ENCODE data around the gene CYBA.

The CYBA gene

DNA sequence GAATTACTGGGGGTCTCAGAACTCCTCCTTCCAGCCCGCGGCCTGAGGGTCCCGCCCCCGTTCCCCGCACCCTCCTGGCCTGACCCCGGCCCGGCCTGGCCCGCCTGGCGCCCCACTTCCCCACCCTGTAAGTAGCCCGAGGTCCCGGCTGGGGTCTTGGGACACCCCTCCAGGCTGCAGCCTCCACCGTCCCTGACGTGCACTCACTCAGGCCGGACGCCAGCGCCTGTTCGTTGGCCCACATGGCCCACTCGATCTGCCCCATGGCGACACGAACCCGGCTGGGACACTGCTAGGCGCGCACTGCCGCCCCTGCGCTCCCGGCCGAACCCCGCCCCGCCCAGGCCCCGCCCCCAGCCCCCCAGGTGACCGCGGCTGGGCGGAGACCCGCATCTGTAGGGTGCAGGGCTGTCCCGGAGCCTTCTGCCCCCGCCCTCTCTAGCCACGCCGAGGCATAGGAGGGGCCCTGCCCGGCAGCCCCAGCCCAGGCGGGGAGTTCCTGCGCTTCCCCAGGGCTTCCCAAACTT is at the start of gene CYBA:
Gene CYBA (minus strand): TSS at position 305 of the 527 bp plus-strand sequence. CDS start 40 bp downstream, at position 265.
- peak; percentile 28 for DNase-seq

DNA sequence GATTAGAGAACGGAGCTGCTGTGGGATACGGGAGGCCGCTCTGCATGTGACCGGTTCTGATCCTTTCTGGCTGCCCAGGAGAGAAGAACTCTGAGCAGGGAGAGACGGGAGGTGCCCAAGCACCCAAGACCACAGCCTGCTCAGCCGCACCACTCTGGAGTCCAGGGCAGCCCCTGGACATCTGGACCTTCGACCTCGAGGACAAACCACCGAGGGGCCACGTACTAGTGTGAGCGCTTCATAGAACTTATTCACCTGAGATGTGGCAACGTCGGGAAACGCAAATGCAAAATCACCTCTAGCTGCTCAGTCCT is 49.4 kb upstream of the CYBA start:
- no peak for DNase-seq

DNA sequence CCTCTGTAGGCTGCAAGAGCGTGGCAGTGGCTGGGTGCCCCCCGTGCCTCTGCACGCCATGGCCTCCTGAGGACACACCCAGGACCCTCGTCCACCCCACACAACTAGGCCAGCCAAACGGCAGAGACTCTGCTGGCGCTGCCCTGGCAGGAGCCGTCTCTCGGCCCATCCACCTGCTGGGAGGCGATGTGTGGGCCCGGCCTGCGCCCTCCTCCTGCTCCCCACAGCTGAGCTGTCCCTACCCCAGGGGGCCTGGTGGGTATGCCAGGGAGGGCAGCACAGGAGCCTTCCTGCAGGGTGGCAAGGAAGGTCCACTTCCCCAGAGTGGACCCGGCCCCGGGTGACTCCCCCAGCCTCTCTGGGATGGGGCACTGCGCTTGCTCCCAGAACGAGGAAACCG is 48.3 kb upstream of the CYBA start:
- DNase-seq: no peak

DNA sequence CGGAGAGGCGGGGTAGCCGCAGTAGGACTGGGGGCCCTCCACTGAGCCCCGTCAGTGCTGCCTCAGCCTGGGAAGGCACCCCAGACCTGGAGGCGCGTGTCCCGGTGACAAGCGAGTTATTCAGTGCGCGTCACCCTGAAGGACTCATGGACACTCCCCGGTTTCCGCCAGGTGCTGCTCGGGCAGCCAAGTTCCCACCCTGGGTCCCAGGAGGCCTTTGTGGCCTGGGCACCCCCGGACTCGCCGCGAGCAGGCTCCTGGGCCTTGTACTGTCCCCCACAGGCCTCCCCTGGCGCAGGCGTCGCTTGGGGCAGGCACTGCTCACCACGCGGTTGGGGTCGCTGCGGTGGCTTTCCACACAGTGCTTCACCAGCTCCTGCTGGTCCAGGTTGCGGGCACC is 47.8 kb upstream of the CYBA start:
- no peak for DNase-seq

DNA sequence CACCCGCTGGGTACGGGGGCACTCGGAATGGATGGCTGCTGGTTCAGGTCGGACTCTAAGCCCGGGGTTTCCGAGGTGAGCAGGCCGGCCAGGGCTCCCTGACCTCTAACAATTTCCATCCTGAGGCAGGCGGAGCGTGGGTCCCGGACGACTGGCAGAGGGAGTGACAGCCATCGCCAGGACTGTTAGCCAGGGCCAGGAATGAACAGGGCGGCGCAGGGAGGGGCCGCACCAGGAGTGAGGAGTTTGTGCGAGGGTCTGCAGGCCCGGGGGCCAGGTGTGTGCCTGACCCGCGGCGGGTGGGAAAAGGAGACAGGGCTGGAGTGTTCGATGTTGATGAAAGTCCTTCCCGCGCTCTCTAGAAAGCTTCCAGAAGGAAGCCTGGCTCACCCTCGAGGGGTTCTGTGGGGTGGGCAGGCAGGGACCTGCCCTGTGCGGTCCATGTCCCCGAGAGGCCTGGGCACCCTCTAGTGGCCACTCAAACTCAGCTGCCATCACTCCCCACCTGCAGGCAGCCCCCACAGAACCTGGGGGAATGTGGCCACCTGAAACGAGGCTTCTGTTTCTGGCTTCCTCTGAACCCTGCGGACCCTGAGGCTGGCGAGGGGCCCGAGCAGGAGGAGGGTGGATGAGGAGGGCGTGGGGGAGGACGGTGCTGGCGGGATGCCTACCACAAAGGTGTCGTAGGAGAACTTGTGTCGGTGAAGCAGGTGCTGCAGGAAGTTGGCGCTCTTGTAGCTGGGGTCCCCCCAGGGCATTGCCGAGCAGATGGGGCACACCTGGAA is 47.2 kb upstream of the CYBA start:
- DNase-seq: no peak

DNA sequence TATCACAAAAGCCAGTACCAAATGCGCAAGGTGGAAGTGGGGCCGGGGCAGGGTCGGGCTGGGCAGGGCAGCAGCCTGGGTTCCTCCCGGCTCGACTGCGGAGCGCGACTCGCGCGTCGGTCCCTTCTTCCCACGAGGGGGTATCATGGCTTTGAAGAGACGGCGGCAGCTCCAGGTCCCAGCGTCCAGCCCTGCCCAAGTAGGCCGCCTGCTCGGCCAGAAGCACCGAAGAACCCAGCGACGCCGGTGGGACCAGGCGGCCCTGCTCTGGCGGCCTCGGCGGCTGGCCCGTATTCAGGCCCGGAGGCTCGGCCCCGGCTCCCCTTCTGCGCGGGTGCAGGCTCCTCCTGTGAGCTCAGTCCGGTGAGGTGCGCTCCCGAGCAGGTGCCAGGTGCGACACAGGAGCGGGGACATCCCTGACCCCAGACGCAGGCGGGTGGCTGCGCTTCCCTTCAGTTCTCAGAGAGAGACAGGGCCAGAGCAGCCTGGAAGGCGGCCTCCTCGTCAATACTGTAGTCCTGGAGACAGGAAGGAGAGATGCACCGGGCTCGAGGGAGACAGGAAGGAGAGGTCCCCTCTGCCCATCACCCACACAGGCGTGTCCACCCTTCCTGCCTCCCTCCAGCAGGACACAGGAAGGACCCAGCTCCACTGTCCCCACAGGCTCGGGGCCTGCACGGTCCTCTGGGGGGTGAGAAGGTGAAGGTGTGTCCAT is 46.4 kb upstream of the CYBA start:
- no peak for DNase-seq

DNA sequence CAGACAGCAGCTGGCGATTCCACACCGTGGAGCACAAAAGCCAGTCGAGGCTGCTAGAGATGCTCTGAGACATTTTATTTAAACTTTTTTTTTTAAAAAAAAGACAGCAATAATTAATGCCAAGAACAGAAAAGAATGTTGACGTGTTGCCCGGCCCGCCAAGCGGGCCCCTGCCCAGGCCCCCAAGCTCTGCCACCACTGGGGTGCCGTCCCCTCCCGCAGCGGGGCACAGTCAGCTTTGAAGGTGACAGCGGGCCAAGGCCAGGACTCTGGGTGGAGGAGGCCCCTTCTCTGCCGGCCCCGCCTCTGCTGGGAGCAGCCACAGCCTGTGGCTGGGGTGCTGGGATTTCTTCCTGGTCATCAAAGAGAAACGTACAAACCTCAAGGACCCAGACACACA is 45.6 kb upstream of the CYBA start:
- no peak for DNase-seq

DNA sequence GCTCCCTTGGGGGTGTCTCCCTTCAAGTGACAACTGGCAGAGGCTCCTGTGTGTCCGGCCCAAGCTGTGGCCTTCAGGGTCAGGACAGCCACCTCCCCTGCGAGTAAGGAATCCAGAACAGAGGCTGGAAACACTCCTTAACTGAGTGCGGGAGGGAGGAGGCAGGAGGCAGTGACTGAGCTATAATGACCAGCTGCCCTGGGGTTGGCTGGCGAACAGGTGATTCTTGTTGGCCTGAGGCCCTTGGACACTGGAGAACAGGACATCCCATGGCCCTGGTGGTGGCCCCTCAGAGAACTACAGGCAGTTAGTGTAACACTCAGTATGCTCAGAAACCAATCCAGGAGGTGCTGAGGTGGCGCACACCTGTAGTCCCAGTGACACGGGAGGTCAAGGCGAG is 44.9 kb upstream of the CYBA start:
- DNase-seq: no peak

DNA sequence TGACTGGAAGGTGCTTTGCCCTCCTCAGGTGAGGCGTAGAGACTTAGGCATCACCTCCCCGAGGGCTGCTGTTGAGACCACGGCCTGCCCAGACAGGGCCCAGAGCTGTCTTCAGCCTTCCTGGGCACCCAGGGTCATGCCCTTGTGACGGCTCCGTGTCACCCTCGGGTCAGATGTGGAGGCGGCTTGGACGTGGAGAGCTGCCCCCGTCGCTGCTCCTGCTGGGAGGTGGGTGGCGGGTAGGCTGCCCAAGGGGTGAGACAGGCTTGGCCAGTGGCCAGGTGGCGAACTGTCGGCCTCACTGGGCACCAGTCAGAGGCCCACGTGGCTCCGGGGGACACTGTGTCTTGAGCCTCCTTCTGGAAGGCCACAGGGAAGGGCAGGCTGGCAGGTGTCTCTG is 44.4 kb upstream of the CYBA start:
- no peak for DNase-seq

DNA sequence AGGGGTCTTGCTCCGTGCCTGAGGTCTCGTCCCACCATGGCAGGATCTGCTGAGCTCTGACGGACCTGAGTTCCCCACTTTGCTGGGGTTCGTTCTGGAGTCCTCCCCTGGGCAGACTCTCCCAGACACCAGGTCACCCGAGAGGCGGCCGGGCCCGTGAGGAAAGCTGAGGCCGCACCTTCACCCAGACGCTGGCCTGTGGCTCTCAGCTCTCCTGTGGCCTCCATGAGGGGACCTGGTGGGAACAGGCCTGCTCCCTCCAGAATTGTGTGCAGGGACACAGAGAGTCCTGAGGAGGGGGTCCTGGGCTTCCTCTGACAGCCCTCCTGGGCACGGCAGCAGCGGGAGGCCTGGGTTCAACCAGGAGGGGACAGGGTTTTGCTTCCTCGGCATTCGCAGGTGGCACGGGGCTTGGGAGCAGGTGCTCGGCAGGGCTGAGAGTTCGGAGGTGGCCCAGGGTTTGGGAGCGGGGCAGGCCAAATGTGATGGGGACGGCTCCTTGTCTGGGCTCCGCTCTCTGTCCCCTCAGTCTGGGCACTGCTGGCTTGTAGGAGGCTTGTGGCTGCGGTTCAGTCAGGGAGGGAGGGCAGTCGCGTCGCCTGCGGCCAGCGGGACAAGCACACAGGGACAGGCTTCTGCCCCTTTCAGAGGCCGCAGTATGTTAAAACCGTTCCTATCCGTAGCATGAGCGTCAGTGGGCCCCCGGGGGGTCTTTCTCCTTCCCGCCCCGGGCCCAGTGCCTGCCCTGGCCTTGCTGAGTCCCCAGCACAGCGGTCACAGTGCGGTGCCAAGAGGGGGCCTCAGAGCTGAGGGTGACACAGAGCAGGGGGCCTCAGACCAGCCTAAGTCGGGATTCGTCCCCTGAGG is 43.6 kb upstream of the CYBA start:
- no peak for DNase-seq

DNA sequence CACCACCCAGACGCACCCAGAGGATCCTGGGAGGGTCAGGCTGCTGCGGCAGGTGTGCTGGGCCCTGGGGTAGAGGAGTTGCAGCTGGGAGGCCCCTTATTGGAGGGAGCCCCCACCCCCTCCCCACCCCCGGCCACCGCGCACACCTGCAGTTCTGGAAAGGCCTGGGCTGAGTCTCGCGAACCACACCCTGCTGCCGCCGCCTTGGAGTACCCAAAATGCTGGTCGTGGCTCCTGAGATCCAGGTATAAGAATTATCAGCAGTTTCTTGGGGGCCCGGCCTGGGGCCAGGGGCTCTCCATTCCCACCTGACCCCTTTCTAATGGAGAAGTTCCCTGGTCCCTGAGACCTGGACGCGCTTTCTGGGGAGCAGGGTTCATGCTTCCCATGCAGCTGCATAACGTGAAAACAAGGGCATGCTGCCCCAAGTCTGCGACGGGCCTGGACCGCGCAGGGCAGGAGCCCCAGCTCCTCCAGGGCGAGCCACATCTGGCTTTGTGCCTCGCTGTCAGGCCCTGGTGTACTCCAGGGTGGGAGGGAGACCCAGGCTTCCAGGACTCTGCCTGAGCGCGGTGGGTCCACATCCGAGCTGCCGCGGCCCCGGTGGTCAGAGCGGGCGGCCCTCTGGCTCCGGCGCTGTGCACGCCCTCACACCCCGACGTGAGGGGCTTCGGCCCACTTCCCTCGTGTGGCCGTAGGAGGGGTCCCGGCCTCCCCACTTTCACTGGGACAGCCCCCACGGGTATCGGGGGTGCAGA is 42.7 kb upstream of the CYBA start:
- DNase-seq: no peak

DNA sequence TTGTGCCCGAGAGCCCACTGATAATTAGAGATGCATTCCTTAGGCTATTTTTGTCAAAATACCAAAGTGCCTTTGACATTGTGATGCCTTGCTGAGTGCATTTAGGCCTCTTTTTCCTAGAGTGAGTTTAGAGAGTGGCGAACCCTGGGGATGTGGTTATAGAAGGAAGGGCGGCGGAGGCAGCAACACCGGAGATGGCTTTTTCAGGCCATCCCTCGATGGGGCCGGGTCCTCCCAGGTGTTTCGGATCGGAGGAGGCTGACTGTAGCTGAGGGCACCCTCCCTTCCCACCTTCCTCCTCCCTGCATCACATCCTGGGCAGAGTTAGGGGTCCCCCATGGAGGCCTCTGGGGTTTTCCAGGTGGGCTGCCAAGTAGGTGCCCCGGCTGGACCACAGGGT is 42.0 kb upstream of the CYBA start:
- no peak for DNase-seq

DNA sequence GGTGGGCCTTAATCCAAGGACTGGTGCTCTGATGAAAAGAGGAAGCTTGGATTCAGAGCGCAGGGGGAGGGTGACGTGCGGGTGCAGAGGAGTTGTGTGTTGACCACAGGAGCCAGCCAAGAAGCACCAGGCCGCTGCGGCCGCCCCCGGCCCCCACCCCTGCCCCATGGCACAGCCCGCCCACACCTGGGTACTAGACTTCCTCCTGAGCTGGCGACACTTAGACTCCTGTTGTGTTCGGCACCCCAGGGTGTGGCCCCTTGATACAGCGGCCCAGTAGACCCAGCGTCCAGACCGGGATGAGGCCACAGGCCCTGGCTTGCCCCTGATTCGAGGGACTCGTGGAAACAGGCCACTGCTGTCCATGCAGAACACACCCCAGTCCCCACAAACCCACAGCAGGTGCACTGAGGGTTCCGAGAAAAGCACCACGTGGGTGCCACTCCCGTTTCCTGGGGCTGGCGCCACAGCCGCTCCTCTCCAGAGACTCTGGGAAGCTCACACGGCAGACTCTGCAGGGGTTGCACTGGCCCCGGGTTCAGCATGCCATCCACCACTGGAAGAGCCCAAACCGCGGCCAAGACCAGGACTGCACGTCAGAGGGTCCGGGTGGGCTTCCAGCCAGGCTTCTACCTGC is 41.2 kb upstream of the CYBA start:
- no peak for DNase-seq

DNA sequence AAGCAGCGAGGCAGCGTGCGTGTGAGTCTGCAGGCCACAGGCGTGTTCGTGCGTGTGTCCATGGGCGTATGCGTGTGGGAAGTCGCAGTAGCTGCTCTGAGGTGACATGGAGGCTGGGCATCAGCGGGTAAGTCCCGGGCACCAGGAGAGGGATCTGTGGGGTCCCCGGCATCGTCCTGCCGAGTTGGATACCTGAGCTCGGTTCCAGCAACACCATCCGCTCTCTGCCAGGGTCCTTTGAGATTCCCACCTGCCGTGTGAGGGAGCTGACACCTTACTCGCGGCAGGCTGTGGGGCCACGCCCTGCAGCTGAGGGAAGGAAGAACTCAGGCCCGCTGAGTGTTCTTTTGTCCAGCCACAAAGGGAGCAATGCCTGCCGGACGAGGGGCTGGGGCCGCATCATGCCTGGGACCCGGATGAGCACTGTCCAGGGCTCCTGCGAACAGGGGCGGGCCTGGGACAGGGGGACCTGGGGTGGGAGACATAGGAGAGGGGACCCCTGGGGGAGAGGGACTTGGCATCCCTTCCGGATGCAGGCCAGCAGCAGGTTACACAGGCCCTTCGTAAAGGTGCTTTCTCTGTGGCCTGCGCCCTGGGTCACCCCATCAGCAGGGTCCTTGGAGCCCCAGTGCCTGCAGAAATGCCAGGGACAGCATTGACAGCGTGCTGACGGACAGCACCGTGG is 40.4 kb upstream of the CYBA start:
- no peak for DNase-seq

DNA sequence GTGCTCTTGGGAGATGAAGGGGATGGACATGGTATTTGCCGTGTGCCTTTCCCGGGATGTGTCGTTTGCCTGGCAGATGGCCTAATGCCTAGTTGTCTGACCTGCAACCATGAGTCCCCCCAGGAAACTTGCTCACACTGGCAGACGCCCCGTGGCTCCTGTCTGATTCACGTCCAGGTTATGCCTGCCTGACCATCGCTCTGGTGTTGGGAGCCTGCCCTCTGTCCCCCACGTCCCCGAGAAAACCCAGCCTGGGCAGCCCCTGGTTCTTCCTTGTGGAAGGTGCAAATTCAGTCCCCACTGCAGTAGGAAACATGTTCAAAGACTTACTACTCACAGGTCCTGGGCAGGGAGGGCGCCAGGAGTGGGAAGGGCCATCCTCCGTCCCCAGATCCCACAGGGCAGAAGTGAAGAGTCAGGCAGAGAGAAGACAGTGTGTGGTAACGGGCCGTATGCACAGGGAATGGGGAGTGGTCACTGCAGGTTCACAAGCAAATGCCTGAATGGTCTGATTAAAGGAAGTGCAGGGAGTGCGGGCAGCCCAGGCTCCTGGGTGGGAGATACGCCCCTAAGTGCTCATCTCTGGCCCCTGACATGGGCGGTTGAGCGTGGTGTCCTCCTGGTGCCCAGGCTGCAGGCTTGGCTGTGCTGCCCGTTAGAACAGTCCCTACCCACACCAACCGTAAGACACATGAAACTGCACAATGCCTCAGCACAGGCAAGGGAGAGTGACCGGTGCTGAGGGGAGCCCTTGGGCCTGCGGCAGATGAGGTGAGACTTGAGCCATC is 39.7 kb upstream of the CYBA start:
- no peak for DNase-seq

DNA sequence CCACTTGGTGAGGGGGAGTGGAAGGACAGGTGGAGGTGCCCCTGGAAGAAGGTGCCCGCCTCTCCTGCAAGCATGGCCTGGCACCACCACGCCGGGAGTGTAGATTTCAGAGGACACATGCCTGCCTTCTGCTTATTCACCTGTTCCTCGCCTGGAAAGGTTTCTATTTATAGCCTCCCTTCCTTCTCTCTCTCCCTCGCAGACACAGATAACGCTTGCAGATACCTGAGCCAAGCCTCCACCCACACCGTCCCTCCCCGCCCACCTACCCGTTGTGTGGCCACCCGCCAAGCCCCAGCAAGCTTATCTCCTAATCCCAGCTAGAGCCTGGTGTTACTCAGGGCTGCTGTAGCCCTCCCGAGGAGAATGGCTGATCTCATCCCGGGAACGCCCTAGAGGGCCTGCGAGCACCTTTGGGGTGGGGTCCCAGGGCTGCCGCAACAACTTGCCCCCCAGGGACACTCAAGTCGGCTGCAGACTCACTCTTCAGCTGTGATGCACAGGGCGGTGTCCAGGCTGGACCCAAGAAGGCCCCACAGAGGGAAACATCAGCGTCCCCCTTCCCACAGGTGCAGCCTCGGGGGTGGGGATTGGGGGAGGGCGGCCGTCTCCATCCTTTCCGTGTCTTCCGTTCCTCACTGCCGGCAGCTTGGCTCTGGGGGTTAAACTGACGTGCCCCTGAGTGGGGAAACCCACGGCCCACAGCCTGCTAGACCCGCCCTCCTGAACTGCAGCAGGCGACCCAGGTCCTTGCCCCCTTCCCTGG is 37.3 kb upstream of the CYBA start:
- DNase-seq: peak; percentile 46

DNA sequence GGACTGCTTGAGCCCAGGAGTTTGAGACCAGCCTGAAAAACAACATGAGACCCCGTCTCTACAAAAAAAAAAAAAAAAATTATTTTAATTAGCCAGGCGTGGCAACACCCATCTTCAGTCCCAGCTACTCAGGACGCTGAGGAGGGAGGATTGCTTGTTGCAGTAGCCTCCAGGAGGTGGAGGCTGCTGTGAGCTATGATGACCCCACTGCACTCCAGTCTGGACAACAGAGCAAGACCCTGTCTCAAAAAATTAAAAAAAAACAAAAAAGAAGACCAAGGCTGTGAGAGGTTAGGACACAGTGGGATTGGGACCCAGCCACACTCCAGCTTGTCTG is 36.8 kb upstream of the CYBA start:
- no peak for DNase-seq

DNA sequence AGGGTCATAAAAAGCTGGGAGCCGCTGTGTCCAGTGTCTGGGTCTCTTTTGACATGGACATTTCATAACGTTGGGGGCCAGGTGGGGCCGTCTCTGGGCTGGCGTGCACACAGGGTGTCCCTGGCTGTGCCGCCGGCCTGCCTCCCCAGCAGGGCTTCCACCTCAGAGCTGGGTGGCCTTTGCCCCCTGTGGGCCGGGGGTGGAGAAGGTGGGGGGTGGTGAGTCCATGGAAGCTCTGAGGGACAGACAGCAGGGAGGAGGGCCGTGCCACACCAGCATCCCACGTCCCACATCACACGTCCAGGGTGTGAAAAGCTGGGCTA is 36.4 kb upstream of the CYBA start:
- DNase-seq: no peak

DNA sequence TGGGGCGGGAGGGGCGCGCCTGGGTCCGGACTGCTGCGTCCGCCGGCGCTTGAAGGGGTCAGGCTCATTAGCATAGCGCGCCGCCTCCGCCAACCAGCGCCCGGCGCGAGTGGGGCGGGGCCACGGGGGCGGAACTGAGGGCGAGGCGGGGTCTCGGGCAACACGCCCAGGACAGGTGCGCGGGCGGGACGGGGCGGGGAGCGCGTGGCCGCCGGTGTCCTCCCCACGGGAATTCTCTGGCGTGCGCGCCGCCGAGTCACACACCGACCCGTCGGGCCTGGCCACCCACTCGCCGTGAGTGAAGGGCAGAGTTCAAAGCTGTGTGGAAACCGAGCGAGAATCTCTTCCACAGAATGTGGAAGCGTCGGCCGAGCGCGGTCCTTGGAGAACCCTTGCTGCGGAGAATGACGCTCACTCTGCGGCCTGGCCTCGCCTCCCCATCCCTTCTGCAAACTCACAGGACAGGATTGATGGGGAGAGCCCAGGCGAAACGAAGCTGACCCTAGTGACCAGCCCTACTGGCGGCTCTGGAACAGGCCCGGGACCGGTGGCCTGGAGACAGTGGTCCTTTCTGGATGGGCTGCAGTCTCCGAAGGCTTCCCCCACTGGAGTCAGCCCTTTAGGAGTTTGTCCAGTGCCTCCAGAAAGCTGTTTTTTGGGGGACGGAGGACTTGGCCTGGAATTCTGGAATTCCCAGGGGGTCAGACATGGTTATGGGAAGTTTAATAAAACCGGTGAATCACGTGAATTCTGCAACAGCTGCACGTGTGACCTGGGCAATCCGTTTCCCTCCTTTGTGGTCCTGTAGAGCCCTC is 35.8 kb upstream of the CYBA start, which contains the start of gene SNAI3:
Gene SNAI3 (minus strand): TSS at position 69 of the 815 bp plus-strand sequence. CDS start 101 bp downstream, outside the sequence.
- peak; percentile 53 for DNase-seq

Measured in NCI-H1105 (cell line).